Vagina (tissue), 2 donors: ENCODE data around the gene LTA.

Experiments used
- CTCF ChIP-seq, 3 experiments: fragments of 450-650 bp in 2 of 3; fragments of 200-600 bp in 1 of 3; sonication (generic) in 1 of 3; IDR thresholded peaks; one replicate each; pipeline ENCODE4 v1.5.1; 2017 to 2019; ENCODE audit warnings: antibody characterized with exemption in 3 of 3, mild to moderate bottlenecking in 2 of 3, moderate library complexity in 2 of 3
- POLR2A ChIP-seq, 2 donors: fragments of 450-650 bp; IDR thresholded peaks; one replicate each; pipeline ENCODE4 v1.6.1; 2017; ENCODE audit warnings: antibody characterized with exemption in 2 of 2, mild to moderate bottlenecking in 2 of 2, moderate library complexity in 2 of 2
- POLR2AphosphoS5 ChIP-seq, 2 donors: sonication (generic); formaldehyde crosslinking; IDR thresholded peaks; one replicate each; pipeline ENCODE4 v1.9.0; 2017; ENCODE audit warnings: antibody characterized with exemption in 2 of 2, mild to moderate bottlenecking in 2 of 2, low read depth in 1 of 2; ENCODE audit not compliant: insufficient read depth in 1 of 2

- no peak for TF ChIP-seq CTCF (IDR thresholded peaks at IDR 0.05)
- no peak for TF ChIP-seq POLR2AphosphoS5 (IDR thresholded peaks at IDR 0.05; ENCODE audit: insufficient read depth in 1 of 2, low read depth in 1 of 2)
- no peak for TF ChIP-seq POLR2A (IDR thresholded peaks at IDR 0.05)
Measured at GRCh38 chr6:31544676-31545075, 27.4 kb upstream of the LTA start.
